CD4-positive, alpha-beta T cell (primary cell): ENCODE data around the gene SRM. TPM values are rescaled to one million over a fixed set of nuclear protein-coding genes. Genes with fewer than 3 reads are reported as not detected.
A peak's percentile ranks its signal among the peaks of the same experiment; 100 is the strongest.
"Not testable (repeated sequence)": the region's sequence is repeated elsewhere in the genome, so short reads cannot be mapped to it uniquely, and the experiment has no call there.

Source experiments
- ATAC-seq: fragments of 200-7000 bp; cut with Tn5 transposase; one replicate; pipeline ENCODE4 v1.10.0; 2022; ENCODE audit warnings: mild to moderate bottlenecking; ENCODE audit not compliant: poor library complexity
- CTCF ChIA-PET: fragments of 350-600 bp; sonication (Branson Sonifier 250); formaldehyde crosslinking; loops from one replicate; lab custom pipeline; 2021; ENCODE audit warnings: antibody characterized with exemption, inconsistent platforms; lab: Charles Lee
- POLR2A ChIA-PET: fragments of 350-600 bp; sonication (Branson Sonifier 250); formaldehyde crosslinking; loops from one replicate; lab custom pipeline; 2021; ENCODE audit warnings: antibody characterized with exemption, inconsistent platforms; lab: Charles Lee
- DNase-seq, 14 experiments: peaks; one replicate each; pipeline ENCODE4 v3.0.0-alpha.2; 2013 to 2020; ENCODE audit warnings: mixed read lengths in 2 of 14
- H3K27ac ChIP-seq, 2 donors: one replicate each; pipeline versions ENCODE4 v1.5.1 to v1.7.0; 2013; ENCODE audit warnings: low read length in 2 of 2, low read depth in 1 of 2, mild to moderate bottlenecking in 1 of 2
- H3K27me3 ChIP-seq, 2 experiments: 1 replicate in 1 of 2; 2 replicates in 1 of 2; pipeline versions ENCODE4 v1.6.1 to v1.7.0; 2013; ENCODE audit warnings: low read length in 2 of 2, control low read depth in 1 of 2, mild to moderate bottlenecking in 1 of 2, moderate library complexity in 1 of 2; ENCODE audit not compliant: insufficient read depth in 2 of 2, control insufficient read depth in 1 of 2
- H3K36me3 ChIP-seq: one replicate; pipeline ENCODE4 v1.6.1; 2013; ENCODE audit warnings: low read length, control low read depth; ENCODE audit not compliant: insufficient read depth
- H3K4me1 ChIP-seq: one replicate; pipeline ENCODE4 v1.6.1; 2013; ENCODE audit warnings: low read length, control low read depth; ENCODE audit not compliant: insufficient read depth
- H3K4me3 ChIP-seq: one replicate; pipeline ENCODE4 v1.5.1; 2013; ENCODE audit warnings: mild to moderate bottlenecking, low read length, moderate library complexity
- H3K9me3 ChIP-seq, 2 experiments: 1 replicate in 1 of 2; 2 replicates in 1 of 2; pipeline versions ENCODE4 v1.6.1 to v1.7.0; 2013; ENCODE audit warnings: low read length in 2 of 2, mild to moderate bottlenecking in 2 of 2, control low read depth in 1 of 2, moderate library complexity in 1 of 2; ENCODE audit not compliant: control insufficient read depth in 1 of 2, insufficient read depth in 1 of 2
- H3K27ac Mint-ChIP-seq: one replicate; pipeline ENCODE4 v1.8.0; 2020; ENCODE audit warnings: mixed read lengths
- H3K27me3 Mint-ChIP-seq: one replicate; pipeline ENCODE4 v1.8.0; 2021; ENCODE audit warnings: mixed read lengths
- H3K36me3 Mint-ChIP-seq: one replicate; pipeline ENCODE4 v1.8.0; 2021; ENCODE audit warnings: low read depth, mixed read lengths
- H3K4me1 Mint-ChIP-seq: one replicate; pipeline ENCODE4 v1.8.0; 2021; ENCODE audit warnings: low read depth, mixed read lengths
- H3K4me3 Mint-ChIP-seq: one replicate; pipeline ENCODE4 v1.8.0; 2020; ENCODE audit warnings: mild to moderate bottlenecking, mixed read lengths
- H3K9me3 Mint-ChIP-seq: one replicate; pipeline ENCODE4 v1.8.0; 2020; ENCODE audit warnings: mixed read lengths
- CTCF ChIP-seq: fragments of 200-600 bp; IDR thresholded peaks from one replicate; pipeline ENCODE4 v1.8.0; 2022; ENCODE audit warnings: antibody characterized with exemption, mild to moderate bottlenecking
- intact Hi-C, 2 experiments: fragments of 100-400 bp; cut with DNase I in 1 of 2; cut with micrococcal nuclease in 1 of 2; formaldehyde crosslinking; loops; one replicate each; pipeline versions ENCODE4 v1.15.1 to v1.9.0; 2023 to 2025; cut with DNase I, micrococcal nuclease
- total RNA-seq, 174 experiments: library from RNA in 2 of 174; stranded (reverse) in 2 of 174; gene quantifications; one replicate each; pipeline ENCODE4 v1.2.3 and lab custom pipeline; 2021 to 2026

Gene SRM
- total RNA-seq, 2 experiments from 2014 or later = 21.2 to 24.8 TPM

GRCh38 chr1:11064942-11065341 lies 5.1 kb upstream of the SRM start:
- H3K27ac ChIP-seq = no peak overlapping the region
- ChIA-PET CTCF (interaction anchor here (1.7 kb wide), 1 partner anchor 27 kb away, joined by 5 read pairs; no protein-coding TSS in a partner anchor), POLR2A (no interaction called here)
- no peaks in the 10 kb centered on the region for H3K27me3 Mint-ChIP-seq
- H3K9me3 ChIP-seq = no peaks in the 10 kb centered on the region
- no peaks in the 10 kb centered on the region for H3K27me3 ChIP-seq
- intact Hi-C loops = no loop called here
- peak overlapping the region; percentile 4 for H3K4me3 Mint-ChIP-seq
- H3K36me3 ChIP-seq = peaks cover 48% of the 10 kb centered on the region
- no peak for DNase-seq
- H3K4me1 ChIP-seq = peaks cover 17% of the 10 kb centered on the region
- no peak overlapping the region for H3K27ac Mint-ChIP-seq
- no peak for TF ChIP-seq CTCF
- no peak for ATAC-seq
- H3K36me3 Mint-ChIP-seq = peaks cover 75% of the 10 kb centered on the region
- no peak overlapping the region for H3K4me3 ChIP-seq
- no peaks in the 10 kb centered on the region for H3K9me3 Mint-ChIP-seq
- peaks cover 30% of the 10 kb centered on the region for H3K4me1 Mint-ChIP-seq

- ATAC-seq, H3K27ac ChIP-seq, H3K4me3 ChIP-seq, H3K27ac Mint-ChIP-seq, DNase-seq, intact Hi-C loops, H3K4me3 Mint-ChIP-seq, H3K27me3 ChIP-seq, H3K27me3 Mint-ChIP-seq, H3K9me3 Mint-ChIP-seq, H3K9me3 ChIP-seq: not testable (repeated sequence)
- Mint-ChIP-seq H3K4me1 (peaks cover 33% of the 10 kb centered on the region), H3K36me3 (peaks cover 69% of the 10 kb centered on the region)
- Histone ChIP-seq H3K4me1 (peaks cover 22% of the 10 kb centered on the region), H3K36me3 (peaks cover 39% of the 10 kb centered on the region)
- ChIA-PET CTCF (interaction anchor here (0.6 kb wide), 1 partner anchor 31 kb away, joined by 5 read pairs; no protein-coding TSS in a partner anchor), POLR2A (interaction anchor here (1.2 kb wide), 1 partner anchor 36 kb away, joined by 3 read pairs; the partner anchor contains the start of gene EXOSC10)
Measured at GRCh38 chr1:11063937-11064537, 4.2 kb upstream of the SRM start.

- intact Hi-C loops = no loop called here
- peaks cover 32% of the 10 kb centered on the region for H3K36me3 ChIP-seq
- Mint-ChIP-seq H3K9me3 (no peaks in the 10 kb centered on the region), H3K27me3 (no peaks in the 10 kb centered on the region), H3K4me1 (peaks cover 39% of the 10 kb centered on the region), H3K36me3 (peaks cover 65% of the 10 kb centered on the region), H3K4me3 (peak overlapping the region; percentile 79), H3K27ac (peak overlapping the region; percentile 61)
- H3K4me1 ChIP-seq = peaks cover 30% of the 10 kb centered on the region
- no peaks in the 10 kb centered on the region for H3K27me3 ChIP-seq
- no peak overlapping the region for H3K4me3 ChIP-seq
- H3K27ac ChIP-seq = no peak overlapping the region
- peak in 1 of 14 experiments; percentile 27 for DNase-seq
- no peaks in the 10 kb centered on the region for H3K9me3 ChIP-seq
- POLR2A ChIA-PET = interaction anchor here (1.2 kb wide), 1 partner anchor 37 kb away, joined by 3 read pairs; the partner anchor contains the start of gene EXOSC10
- no peak for ATAC-seq
- CTCF ChIA-PET = interaction anchor here (7.0 kb wide), 1 partner anchor 25 kb away, joined by 53 read pairs; no protein-coding TSS in a partner anchor
- TF ChIP-seq CTCF = no peak
Measured at GRCh38 chr1:11062965-11063401, 3.2 kb upstream of the SRM start.
